Adrenal gland (tissue), 5 donors: ENCODE data around the gene TMEM19.

ENCODE experiments used
- CTCF ChIP-seq, 6 experiments: fragments of 450-650 bp in 4 of 6; fragments of 200-600 bp in 2 of 6; sonication (generic) in 1 of 6; IDR thresholded peaks; 1 replicate in 5 of 6; 2 replicates in 1 of 6; pipeline versions ENCODE4 v1.5.1 to v1.8.0; 2016 to 2021; ENCODE audit warnings: antibody characterized with exemption in 6 of 6, mild to moderate bottlenecking in 2 of 6, moderate library complexity in 1 of 6
- POLR2A ChIP-seq, 2 donors: fragments of 450-650 bp; IDR thresholded peaks; one replicate each; pipeline ENCODE4 v1.6.1; 2017; ENCODE audit warnings: antibody characterized with exemption in 2 of 2, mild to moderate bottlenecking in 2 of 2, moderate library complexity in 1 of 2
- donor health status: DM: no; HTN: no; CAD: no.

GRCh38 chr12:71691504-71692129, 5.7 kb downstream of the TMEM19 start:
- no peak for TF ChIP-seq POLR2A (IDR thresholded peaks at IDR 0.05)
- TF ChIP-seq CTCF (IDR thresholded peaks at IDR 0.05): no peak
